Transverse colon (tissue), 4 donors: ENCODE measurements around the gene CCNG2.
"Not testable (repeated sequence)": the region's sequence is repeated elsewhere in the genome, so short reads cannot be mapped to it uniquely, and the experiment has no call there.

ENCODE experiments used
- EP300 ChIP-seq: sonication (generic); formaldehyde crosslinking; IDR thresholded peaks from one replicate; pipeline ENCODE4 v1.6.1; 2017; ENCODE audit warnings: antibody characterized with exemption, low read depth
- POLR2A ChIP-seq: fragments of 450-650 bp; IDR thresholded peaks from one replicate; pipeline ENCODE4 v1.6.1; 2016; ENCODE audit warnings: antibody characterized with exemption, mild to moderate bottlenecking, moderate library complexity
- POLR2AphosphoS5 ChIP-seq, 3 donors: sonication (generic); formaldehyde crosslinking; IDR thresholded peaks; one replicate each; pipeline ENCODE4 v1.6.1; 2016; ENCODE audit warnings: antibody characterized with exemption in 3 of 3
- TF ChIP-seq, protein P1 (sequence below), 5 experiments: fragments of 200-600 bp in 3 of 5; fragments of 450-650 bp in 2 of 5; sonication (generic) in 3 of 5; IDR thresholded peaks; 1 replicate in 2 of 5; 2 replicates in 3 of 5; pipeline ENCODE4 v1.5.1; 2016 to 2017; ENCODE audit warnings: antibody characterized with exemption in 5 of 5, inconsistent platforms in 3 of 5, mild to moderate bottlenecking in 2 of 5, moderate library complexity in 1 of 5

DNA sequence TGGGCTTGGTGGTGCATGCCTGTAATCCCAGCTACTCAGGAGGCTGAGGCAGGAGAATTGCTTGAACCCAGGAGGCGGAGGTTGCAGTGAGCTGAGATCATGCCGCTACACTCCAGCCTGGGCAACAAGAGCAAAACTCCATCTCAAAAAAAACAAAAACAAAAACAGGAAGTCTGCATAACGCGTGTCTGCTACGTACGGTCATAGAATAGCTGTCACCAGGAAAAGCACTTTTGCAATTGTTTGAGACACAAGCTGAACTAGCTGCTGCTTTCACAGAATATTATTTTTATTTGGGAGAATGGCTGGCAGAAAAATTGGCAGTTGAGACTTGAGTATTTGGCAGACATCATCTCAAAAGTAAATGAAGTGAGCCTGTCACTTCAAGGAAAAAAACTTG lies 19.6 kb upstream of the CCNG2 start:
- TF ChIP-seq POLR2A; POLR2AphosphoS5 (IDR thresholded peaks at IDR 0.05); EP300: not testable (repeated sequence)
- TF ChIP-seq, protein P1, sequence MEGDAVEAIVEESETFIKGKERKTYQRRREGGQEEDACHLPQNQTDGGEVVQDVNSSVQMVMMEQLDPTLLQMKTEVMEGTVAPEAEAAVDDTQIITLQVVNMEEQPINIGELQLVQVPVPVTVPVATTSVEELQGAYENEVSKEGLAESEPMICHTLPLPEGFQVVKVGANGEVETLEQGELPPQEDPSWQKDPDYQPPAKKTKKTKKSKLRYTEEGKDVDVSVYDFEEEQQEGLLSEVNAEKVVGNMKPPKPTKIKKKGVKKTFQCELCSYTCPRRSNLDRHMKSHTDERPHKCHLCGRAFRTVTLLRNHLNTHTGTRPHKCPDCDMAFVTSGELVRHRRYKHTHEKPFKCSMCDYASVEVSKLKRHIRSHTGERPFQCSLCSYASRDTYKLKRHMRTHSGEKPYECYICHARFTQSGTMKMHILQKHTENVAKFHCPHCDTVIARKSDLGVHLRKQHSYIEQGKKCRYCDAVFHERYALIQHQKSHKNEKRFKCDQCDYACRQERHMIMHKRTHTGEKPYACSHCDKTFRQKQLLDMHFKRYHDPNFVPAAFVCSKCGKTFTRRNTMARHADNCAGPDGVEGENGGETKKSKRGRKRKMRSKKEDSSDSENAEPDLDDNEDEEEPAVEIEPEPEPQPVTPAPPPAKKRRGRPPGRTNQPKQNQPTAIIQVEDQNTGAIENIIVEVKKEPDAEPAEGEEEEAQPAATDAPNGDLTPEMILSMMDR (IDR thresholded peaks at IDR 0.05): not testable (repeated sequence)
